GM23338 (cell line): ENCODE measurements around the gene AMBP. TPM values are rescaled to one million over a fixed set of nuclear protein-coding genes. Genes with fewer than 3 reads are reported as not detected.

Source experiments
- CREB1 ChIP-seq: fragments of 250-450 bp; sonication (Bioruptor Pico); IDR thresholded peaks from 2 replicates; pipeline ENCODE4 v1.5.0; 2020; ENCODE audit warnings: low read depth, mild to moderate bottlenecking, moderate library complexity
- EZH2phosphoT487 ChIP-seq: fragments of 200-600 bp; sonication (generic); IDR thresholded peaks from one replicate; pipeline ENCODE4 v1.8.1; 2018; ENCODE audit warnings: antibody characterized with exemption; ENCODE audit not compliant: unreplicated experiment
- JUNB ChIP-seq: IDR thresholded peaks from one replicate; pipeline ENCODE4 v1.6.1; 2016; ENCODE audit warnings: antibody characterized with exemption; ENCODE audit not compliant: unreplicated experiment
- NANOG ChIP-seq: IDR thresholded peaks from 2 replicates; pipeline ENCODE4 v1.6.1; 2016; ENCODE audit warnings: antibody characterized with exemption, borderline replicate concordance
- POLR2AphosphoS5 ChIP-seq: IDR thresholded peaks from 2 replicates; pipeline ENCODE4 v1.6.1; 2016; ENCODE audit warnings: antibody characterized with exemption, low read depth
- STAT1 ChIP-seq: IDR thresholded peaks from one replicate; pipeline ENCODE4 v1.6.1; 2016; ENCODE audit warnings: antibody characterized with exemption; ENCODE audit not compliant: unreplicated experiment
- ZNF114 ChIP-seq: fragments of 250-450 bp; sonication (Bioruptor Pico); IDR thresholded peaks from 2 replicates; pipeline ENCODE4 v1.5.0; 2020; ENCODE audit warnings: mild to moderate bottlenecking, moderate library complexity
- ZNF331 ChIP-seq: fragments of 250-450 bp; sonication (Bioruptor Pico); IDR thresholded peaks from 2 replicates; pipeline ENCODE4 v1.5.0; 2020; ENCODE audit warnings: low read depth, mild to moderate bottlenecking, moderate library complexity
- polyA plus RNA-seq: library from polyadenylated mRNA; unstranded; fragments of >200 nt; fragmentation: Nextera tagmentation; extraction: Ambion mirVana; gene quantifications from 2 replicates; pipeline ENCODE4 v1.2.1, GENCODE V29; 2016
- total RNA-seq: library from RNA; depleted of rRNA; stranded (reverse); fragments of >200 nt; shearing (Covaris generic); gene quantifications from 2 replicates; pipeline ENCODE4 v1.2.3, GENCODE V29; 2014
- TF ChIP-seq, protein P1 (sequence below): fragments of 250-450 bp; sonication (Bioruptor Pico); IDR thresholded peaks from 2 replicates; pipeline ENCODE4 v1.5.0; 2020; ENCODE audit warnings: mild to moderate bottlenecking, moderate library complexity
- TF ChIP-seq, protein P2 (sequence below), 2 experiments: fragments of 200-600 bp in 1 of 2; sonication (generic) in 1 of 2; conservative IDR thresholded peaks; 2 replicates each; pipeline versions ENCODE4 v1.5.1 to v1.6.1; 2016 to 2017; ENCODE audit warnings: antibody characterized with exemption in 2 of 2, low read depth in 2 of 2, mild to moderate bottlenecking in 2 of 2, moderate library complexity in 1 of 2
- TF ChIP-seq, protein P3 (sequence below): IDR thresholded peaks from 2 replicates; pipeline ENCODE4 v1.6.1; 2016; ENCODE audit warnings: antibody characterized with exemption
- TF ChIP-seq, protein P4 (sequence below): IDR thresholded peaks from one replicate; pipeline ENCODE4 v1.6.1; 2018; ENCODE audit warnings: antibody characterized with exemption; ENCODE audit not compliant: unreplicated experiment

The AMBP gene
- total and polyA plus RNA-seq, 2 experiments from 2014 or later = 1.3 to 2.0 TPM

DNA sequence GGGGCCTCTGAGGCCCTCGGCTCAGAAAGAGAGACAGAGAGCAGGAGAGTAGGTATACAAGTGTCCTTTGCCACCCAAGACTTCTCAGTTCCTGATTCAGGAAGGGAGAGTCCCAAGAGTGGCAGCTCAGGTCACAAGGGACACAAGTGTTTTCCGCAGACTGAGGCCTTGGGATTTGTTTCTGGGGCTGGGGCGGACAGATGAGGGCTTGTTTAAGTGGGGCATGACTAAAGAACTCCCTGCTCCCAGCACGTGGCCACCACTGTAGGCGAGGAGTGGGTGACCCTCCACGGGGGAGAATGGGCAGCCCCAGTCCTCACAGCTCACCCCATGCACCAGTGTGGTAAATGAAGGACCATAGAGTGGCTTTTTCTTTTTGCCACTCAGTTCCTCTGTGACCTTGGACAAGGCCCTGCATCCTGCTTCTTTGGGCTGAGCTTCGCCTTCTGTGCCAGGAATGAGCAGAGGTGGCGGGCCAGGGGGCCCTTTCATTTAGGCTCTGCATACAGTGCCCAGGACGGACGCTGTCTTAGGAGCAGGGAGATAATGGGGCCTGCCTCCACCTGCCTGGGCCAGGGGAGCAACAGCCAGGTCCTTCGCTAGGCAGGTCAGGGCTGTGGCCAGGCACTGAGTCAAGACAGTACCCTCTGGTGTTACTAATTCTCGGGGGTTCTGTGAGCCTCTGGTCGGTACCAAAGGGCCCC, 50.8 kb downstream of the AMBP start (continued):
- TF ChIP-seq, protein P1, sequence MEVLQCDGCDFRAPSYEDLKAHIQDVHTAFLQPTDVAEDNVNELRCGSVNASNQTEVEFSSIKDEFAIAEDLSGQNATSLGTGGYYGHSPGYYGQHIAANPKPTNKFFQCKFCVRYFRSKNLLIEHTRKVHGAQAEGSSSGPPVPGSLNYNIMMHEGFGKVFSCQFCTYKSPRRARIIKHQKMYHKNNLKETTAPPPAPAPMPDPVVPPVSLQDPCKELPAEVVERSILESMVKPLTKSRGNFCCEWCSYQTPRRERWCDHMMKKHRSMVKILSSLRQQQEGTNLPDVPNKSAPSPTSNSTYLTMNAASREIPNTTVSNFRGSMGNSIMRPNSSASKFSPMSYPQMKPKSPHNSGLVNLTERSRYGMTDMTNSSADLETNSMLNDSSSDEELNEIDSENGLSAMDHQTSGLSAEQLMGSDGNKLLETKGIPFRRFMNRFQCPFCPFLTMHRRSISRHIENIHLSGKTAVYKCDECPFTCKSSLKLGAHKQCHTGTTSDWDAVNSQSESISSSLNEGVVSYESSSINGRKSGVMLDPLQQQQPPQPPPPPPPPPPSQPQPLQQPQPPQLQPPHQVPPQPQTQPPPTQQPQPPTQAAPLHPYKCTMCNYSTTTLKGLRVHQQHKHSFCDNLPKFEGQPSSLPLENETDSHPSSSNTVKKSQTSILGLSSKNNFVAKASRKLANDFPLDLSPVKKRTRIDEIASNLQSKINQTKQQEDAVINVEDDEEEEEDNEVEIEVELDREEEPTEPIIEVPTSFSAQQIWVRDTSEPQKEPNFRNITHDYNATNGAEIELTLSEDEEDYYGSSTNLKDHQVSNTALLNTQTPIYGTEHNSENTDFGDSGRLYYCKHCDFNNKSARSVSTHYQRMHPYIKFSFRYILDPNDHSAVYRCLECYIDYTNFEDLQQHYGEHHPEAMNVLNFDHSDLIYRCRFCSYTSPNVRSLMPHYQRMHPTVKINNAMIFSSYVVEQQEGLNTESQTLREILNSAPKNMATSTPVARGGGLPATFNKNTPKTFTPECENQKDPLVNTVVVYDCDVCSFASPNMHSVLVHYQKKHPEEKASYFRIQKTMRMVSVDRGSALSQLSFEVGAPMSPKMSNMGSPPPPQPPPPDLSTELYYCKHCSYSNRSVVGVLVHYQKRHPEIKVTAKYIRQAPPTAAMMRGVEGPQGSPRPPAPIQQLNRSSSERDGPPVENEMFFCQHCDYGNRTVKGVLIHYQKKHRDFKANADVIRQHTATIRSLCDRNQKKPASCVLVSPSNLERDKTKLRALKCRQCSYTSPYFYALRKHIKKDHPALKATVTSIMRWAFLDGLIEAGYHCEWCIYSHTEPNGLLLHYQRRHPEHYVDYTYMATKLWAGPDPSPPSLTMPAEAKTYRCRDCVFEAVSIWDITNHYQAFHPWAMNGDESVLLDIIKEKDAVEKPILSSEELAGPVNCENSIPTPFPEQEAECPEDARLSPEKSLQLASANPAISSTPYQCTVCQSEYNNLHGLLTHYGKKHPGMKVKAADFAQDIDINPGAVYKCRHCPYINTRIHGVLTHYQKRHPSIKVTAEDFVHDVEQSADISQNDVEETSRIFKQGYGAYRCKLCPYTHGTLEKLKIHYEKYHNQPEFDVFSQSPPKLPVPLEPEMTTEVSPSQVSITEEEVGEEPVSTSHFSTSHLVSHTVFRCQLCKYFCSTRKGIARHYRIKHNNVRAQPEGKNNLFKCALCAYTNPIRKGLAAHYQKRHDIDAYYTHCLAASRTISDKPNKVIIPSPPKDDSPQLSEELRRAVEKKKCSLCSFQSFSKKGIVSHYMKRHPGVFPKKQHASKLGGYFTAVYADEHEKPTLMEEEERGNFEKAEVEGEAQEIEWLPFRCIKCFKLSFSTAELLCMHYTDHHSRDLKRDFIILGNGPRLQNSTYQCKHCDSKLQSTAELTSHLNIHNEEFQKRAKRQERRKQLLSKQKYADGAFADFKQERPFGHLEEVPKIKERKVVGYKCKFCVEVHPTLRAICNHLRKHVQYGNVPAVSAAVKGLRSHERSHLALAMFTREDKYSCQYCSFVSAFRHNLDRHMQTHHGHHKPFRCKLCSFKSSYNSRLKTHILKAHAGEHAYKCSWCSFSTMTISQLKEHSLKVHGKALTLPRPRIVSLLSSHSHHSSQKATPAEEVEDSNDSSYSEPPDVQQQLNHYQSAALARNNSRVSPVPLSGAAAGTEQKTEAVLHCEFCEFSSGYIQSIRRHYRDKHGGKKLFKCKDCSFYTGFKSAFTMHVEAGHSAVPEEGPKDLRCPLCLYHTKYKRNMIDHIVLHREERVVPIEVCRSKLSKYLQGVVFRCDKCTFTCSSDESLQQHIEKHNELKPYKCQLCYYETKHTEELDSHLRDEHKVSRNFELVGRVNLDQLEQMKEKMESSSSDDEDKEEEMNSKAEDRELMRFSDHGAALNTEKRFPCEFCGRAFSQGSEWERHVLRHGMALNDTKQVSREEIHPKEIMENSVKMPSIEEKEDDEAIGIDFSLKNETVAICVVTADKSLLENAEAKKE = no peak
- TF ChIP-seq STAT1 (no peak), NANOG (no peak), ZNF114 (CRISPR knock-in tag) (no peak), CREB1 (no peak), ZNF331 (no peak), JUNB (no peak), EZH2phosphoT487 (no peak), POLR2AphosphoS5 (no peak)
- TF ChIP-seq, protein P2, sequence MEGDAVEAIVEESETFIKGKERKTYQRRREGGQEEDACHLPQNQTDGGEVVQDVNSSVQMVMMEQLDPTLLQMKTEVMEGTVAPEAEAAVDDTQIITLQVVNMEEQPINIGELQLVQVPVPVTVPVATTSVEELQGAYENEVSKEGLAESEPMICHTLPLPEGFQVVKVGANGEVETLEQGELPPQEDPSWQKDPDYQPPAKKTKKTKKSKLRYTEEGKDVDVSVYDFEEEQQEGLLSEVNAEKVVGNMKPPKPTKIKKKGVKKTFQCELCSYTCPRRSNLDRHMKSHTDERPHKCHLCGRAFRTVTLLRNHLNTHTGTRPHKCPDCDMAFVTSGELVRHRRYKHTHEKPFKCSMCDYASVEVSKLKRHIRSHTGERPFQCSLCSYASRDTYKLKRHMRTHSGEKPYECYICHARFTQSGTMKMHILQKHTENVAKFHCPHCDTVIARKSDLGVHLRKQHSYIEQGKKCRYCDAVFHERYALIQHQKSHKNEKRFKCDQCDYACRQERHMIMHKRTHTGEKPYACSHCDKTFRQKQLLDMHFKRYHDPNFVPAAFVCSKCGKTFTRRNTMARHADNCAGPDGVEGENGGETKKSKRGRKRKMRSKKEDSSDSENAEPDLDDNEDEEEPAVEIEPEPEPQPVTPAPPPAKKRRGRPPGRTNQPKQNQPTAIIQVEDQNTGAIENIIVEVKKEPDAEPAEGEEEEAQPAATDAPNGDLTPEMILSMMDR (conservative IDR thresholded peaks at IDR 0.05; ENCODE audit: low read depth in 2 of 2) = no peak
- TF ChIP-seq, protein P3, sequence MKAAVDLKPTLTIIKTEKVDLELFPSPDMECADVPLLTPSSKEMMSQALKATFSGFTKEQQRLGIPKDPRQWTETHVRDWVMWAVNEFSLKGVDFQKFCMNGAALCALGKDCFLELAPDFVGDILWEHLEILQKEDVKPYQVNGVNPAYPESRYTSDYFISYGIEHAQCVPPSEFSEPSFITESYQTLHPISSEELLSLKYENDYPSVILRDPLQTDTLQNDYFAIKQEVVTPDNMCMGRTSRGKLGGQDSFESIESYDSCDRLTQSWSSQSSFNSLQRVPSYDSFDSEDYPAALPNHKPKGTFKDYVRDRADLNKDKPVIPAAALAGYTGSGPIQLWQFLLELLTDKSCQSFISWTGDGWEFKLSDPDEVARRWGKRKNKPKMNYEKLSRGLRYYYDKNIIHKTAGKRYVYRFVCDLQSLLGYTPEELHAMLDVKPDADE = no peak
- TF ChIP-seq, protein P4, sequence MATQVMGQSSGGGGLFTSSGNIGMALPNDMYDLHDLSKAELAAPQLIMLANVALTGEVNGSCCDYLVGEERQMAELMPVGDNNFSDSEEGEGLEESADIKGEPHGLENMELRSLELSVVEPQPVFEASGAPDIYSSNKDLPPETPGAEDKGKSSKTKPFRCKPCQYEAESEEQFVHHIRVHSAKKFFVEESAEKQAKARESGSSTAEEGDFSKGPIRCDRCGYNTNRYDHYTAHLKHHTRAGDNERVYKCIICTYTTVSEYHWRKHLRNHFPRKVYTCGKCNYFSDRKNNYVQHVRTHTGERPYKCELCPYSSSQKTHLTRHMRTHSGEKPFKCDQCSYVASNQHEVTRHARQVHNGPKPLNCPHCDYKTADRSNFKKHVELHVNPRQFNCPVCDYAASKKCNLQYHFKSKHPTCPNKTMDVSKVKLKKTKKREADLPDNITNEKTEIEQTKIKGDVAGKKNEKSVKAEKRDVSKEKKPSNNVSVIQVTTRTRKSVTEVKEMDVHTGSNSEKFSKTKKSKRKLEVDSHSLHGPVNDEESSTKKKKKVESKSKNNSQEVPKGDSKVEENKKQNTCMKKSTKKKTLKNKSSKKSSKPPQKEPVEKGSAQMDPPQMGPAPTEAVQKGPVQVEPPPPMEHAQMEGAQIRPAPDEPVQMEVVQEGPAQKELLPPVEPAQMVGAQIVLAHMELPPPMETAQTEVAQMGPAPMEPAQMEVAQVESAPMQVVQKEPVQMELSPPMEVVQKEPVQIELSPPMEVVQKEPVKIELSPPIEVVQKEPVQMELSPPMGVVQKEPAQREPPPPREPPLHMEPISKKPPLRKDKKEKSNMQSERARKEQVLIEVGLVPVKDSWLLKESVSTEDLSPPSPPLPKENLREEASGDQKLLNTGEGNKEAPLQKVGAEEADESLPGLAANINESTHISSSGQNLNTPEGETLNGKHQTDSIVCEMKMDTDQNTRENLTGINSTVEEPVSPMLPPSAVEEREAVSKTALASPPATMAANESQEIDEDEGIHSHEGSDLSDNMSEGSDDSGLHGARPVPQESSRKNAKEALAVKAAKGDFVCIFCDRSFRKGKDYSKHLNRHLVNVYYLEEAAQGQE = no peak
